HEK293 (cell line): ENCODE data around the gene ATP6V0A4.

Experiments used
- WT1 ChIP-seq: fragments of 450-650 bp; formaldehyde crosslinking; IDR thresholded peaks from 2 replicates; pipeline ENCODE4 v1.5.1; 2016; ENCODE audit warnings: missing biosample characterization, missing genetic modification characterization
- ZNF140 ChIP-seq: fragments of 450-650 bp; formaldehyde crosslinking; IDR thresholded peaks from 2 replicates; pipeline ENCODE4 v1.5.1; 2016; ENCODE audit warnings: missing biosample characterization, missing genetic modification characterization
- ZNF174 ChIP-seq: fragments of 450-650 bp; formaldehyde crosslinking; IDR thresholded peaks from 2 replicates; pipeline ENCODE4 v1.5.0; 2017; ENCODE audit warnings: missing biosample characterization, mild to moderate bottlenecking, missing genetic modification characterization
- ZNF274 ChIP-seq, 2 experiments: fragments of 200-500 bp in 1 of 2; fragments of 450-650 bp in 1 of 2; sonication (Bioruptor generic) in 1 of 2; formaldehyde crosslinking in 1 of 2; IDR thresholded peaks; 2 replicates each; pipeline versions ENCODE4 v1.5.1 to v1.6.1; 2014 to 2016; ENCODE audit warnings: borderline replicate concordance in 1 of 2, inconsistent platforms in 1 of 2, low read length in 1 of 2, missing biosample characterization in 1 of 2, missing genetic modification characterization in 1 of 2
- ZNF792 ChIP-seq: fragments of 450-650 bp; formaldehyde crosslinking; IDR thresholded peaks from 2 replicates; pipeline ENCODE4 v1.5.1; 2016; ENCODE audit warnings: missing biosample characterization, missing genetic modification characterization
- TF ChIP-seq, protein P1 (sequence below): fragments of 450-650 bp; formaldehyde crosslinking; IDR thresholded peaks from 2 replicates; pipeline ENCODE4 v1.5.1; 2017; ENCODE audit warnings: missing biosample characterization, missing genetic modification characterization
- TF ChIP-seq, protein P2 (sequence below): fragments of 450-650 bp; formaldehyde crosslinking; IDR thresholded peaks from 2 replicates; pipeline ENCODE4 v1.5.1; 2016; ENCODE audit warnings: missing biosample characterization, missing genetic modification characterization
- TF ChIP-seq, protein P3 (sequence below): fragments of 450-650 bp; formaldehyde crosslinking; IDR thresholded peaks from 2 replicates; pipeline ENCODE4 v1.5.1; 2017; ENCODE audit warnings: missing biosample characterization, mild to moderate bottlenecking, missing genetic modification characterization, moderate library complexity

DNA sequence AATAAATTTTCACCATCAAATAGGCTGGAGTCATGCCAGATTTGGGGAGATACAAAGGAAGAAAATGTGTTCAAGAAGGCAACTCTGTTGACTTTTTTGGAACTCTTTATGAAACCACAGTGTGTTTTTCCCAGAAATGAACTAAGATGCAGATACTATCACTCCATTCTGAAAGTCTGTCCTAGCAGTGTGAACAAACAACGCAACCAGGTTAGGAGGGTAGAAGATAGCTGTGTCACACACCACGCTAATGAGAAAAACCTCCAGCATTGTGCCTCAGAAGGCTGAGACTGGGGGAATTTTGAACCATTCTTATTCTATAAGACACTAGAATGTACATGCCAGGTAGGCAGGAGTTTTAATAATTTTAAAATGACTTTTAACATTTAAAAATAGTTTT is 15.9 kb upstream of the ATP6V0A4 start:
- TF ChIP-seq, protein P1, sequence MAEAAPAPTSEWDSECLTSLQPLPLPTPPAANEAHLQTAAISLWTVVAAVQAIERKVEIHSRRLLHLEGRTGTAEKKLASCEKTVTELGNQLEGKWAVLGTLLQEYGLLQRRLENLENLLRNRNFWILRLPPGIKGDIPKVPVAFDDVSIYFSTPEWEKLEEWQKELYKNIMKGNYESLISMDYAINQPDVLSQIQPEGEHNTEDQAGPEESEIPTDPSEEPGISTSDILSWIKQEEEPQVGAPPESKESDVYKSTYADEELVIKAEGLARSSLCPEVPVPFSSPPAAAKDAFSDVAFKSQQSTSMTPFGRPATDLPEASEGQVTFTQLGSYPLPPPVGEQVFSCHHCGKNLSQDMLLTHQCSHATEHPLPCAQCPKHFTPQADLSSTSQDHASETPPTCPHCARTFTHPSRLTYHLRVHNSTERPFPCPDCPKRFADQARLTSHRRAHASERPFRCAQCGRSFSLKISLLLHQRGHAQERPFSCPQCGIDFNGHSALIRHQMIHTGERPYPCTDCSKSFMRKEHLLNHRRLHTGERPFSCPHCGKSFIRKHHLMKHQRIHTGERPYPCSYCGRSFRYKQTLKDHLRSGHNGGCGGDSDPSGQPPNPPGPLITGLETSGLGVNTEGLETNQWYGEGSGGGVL (tag by site-specific recombination): no peak
- TF ChIP-seq ZNF174 (tag by site-specific recombination) (no peak), WT1 (tag by site-specific recombination) (no peak), ZNF274 (IDR thresholded peaks at IDR 0.05; ENCODE audit: low read length) (no peak), ZNF274 (tag by site-specific recombination; IDR thresholded peaks at IDR 0.05; ENCODE audit: borderline replicate concordance) (no peak), ZNF792 (tag by site-specific recombination) (no peak), ZNF140 (tag by site-specific recombination) (no peak)
- TF ChIP-seq, protein P2, sequence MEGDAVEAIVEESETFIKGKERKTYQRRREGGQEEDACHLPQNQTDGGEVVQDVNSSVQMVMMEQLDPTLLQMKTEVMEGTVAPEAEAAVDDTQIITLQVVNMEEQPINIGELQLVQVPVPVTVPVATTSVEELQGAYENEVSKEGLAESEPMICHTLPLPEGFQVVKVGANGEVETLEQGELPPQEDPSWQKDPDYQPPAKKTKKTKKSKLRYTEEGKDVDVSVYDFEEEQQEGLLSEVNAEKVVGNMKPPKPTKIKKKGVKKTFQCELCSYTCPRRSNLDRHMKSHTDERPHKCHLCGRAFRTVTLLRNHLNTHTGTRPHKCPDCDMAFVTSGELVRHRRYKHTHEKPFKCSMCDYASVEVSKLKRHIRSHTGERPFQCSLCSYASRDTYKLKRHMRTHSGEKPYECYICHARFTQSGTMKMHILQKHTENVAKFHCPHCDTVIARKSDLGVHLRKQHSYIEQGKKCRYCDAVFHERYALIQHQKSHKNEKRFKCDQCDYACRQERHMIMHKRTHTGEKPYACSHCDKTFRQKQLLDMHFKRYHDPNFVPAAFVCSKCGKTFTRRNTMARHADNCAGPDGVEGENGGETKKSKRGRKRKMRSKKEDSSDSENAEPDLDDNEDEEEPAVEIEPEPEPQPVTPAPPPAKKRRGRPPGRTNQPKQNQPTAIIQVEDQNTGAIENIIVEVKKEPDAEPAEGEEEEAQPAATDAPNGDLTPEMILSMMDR (tag by site-specific recombination): no peak
- TF ChIP-seq, protein P3, sequence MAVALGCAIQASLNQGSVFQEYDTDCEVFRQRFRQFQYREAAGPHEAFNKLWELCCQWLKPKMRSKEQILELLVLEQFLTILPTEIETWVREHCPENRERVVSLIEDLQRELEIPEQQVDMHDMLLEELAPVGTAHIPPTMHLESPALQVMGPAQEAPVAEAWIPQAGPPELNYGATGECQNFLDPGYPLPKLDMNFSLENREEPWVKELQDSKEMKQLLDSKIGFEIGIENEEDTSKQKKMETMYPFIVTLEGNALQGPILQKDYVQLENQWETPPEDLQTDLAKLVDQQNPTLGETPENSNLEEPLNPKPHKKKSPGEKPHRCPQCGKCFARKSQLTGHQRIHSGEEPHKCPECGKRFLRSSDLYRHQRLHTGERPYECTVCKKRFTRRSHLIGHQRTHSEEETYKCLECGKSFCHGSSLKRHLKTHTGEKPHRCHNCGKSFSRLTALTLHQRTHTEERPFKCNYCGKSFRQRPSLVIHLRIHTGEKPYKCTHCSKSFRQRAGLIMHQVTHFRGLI: no peak
